NCI-H1930 (cell line): ENCODE data around the gene NUBP2.

Experiments used
- DNase-seq, 2 experiments: peaks; one replicate each; lab custom pipeline; 2025; lab: John Stamatoyannopoulos, UW

The NUBP2 gene

GRCh38 chr16:1809281-1809801 lies 26.6 kb downstream of the NUBP2 start:
- no peak for DNase-seq

DNA sequence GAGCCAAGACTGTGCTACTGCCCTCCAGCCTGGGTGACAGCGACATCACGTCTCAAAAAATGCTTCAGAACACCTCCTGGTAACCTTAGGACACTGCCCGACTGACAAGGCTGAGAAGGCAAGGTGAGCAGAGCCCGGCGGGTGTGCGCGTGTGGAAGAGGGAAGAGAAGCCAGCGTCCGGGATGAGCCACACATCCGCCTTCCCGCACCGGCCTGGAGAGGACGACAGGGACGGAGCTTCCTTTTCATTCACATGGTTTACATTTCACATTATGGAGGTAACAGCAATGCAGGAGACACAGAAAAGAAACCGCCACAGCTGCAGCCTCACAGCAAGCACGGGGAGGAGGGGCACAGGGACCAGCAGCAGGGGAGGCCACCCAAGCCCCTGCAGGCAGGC lies 27.3 kb downstream of the NUBP2 start:
- no peak for DNase-seq

DNA sequence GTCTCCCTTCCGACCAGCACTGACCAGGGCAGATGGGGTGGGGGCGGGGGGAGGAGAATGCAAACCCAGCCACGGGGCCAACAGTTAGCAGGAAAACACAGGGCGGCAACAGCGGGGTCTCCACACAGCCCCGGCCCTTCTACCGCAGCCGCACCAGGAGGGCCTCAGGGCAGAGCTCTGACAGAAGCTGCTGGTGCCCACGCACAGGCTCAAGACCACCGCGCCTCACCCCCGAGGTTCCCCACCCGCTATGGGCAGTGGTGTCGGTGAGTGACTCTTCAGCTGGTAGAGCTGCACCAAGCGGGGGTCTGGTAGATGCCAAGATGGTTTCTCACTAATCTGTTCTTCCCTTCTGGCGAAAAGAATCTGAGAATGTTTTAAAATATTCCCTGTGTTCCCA lies 27.8 kb downstream of the NUBP2 start:
- DNase-seq = no peak

GRCh38 chr16:1812732-1813163 lies 30.0 kb downstream of the NUBP2 start:
- DNase-seq = peak; percentile 34 to 47

GRCh38 chr16:1815461-1815860 lies 32.7 kb downstream of the NUBP2 start:
- no peak for DNase-seq

GRCh38 chr16:1816396-1817275 lies 33.9 kb downstream of the NUBP2 start:
- DNase-seq = no peak

DNA sequence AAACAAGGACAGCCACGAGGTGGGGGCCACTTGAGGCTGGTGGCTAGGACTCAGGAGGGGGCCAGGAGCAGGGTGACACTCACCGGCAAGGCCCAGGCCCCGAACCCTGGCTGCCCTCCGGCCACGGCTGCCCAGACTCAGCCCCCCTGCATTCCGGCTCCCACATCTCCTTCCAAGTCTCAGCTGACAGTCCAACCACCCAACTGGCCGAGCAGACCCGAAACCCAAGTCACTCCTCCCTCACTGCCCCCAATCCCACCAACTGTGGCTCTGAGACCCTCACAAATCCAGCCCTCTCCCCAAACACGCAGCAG lies 34.5 kb downstream of the NUBP2 start:
- no peak for DNase-seq

- DNase-seq = no peak
These were observed 35.0 kb downstream of the NUBP2 start for GRCh38 chr16:1817716-1818115.

DNA sequence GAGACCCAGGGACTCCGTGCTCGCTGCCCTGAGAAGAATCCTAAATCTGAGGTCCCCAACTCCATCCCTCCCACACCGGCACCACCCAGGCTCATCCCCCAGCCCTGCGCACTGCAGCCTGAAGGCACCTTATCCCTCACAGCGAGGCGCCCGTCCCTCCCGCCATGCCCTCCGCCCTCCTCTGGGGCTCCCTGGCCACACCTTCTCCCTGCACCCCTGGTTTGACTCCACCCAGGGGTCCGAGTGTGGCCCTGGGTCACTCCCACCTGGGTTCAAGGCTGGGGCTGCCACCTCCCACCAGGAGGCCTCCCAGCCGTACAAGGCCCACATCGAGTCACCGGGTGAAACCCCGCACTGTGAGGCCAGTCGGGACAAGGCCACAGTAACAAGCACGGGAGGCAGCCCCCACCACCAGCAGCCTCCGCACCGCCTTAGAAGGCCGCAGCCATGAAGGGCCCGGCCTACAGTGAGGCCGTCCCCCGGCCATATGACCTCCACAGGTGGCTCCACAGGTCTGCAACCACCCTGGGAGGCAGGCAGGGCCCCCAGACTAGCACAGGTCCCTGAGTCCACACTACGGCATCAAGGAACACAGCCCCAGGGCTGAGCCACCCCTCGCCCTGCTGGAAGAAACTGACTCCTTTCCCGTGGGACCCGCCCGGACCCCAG lies 35.6 kb downstream of the NUBP2 start:
- DNase-seq = no peak

DNA sequence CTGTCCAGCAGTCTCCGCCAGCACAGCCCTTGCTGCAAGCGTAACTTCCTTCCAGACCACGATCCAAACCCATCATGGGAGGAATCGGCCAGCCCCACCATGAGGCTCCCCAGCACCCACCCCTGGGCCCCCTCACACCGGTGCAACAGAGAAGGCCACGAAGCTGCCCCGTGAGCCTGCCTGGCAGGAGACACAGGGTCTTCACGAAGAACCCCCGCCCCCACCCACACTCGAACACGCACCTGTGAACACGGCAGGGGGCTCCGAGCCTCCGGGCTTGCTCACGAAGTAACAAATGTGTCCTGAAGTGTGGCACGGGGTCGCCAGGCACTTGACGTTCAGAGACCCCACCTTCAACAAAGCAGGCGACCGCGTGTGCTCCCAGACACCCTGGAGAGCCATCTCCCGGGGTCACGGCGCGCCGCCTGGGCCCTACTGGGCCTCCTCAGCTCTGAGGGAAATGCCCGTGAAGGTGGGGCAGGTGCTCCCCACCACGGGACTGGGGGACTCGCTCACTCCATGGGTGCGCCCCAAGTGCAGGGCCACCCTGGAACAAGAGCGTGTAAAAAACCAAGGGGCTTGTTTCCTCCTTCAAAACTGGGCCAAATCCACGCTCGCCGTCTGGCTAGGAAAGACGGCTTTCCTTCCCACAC lies 36.2 kb downstream of the NUBP2 start:
- no peak for DNase-seq

- DNase-seq = no peak
These were observed 36.9 kb downstream of the NUBP2 start for GRCh38 chr16:1819611-1820010.

DNA sequence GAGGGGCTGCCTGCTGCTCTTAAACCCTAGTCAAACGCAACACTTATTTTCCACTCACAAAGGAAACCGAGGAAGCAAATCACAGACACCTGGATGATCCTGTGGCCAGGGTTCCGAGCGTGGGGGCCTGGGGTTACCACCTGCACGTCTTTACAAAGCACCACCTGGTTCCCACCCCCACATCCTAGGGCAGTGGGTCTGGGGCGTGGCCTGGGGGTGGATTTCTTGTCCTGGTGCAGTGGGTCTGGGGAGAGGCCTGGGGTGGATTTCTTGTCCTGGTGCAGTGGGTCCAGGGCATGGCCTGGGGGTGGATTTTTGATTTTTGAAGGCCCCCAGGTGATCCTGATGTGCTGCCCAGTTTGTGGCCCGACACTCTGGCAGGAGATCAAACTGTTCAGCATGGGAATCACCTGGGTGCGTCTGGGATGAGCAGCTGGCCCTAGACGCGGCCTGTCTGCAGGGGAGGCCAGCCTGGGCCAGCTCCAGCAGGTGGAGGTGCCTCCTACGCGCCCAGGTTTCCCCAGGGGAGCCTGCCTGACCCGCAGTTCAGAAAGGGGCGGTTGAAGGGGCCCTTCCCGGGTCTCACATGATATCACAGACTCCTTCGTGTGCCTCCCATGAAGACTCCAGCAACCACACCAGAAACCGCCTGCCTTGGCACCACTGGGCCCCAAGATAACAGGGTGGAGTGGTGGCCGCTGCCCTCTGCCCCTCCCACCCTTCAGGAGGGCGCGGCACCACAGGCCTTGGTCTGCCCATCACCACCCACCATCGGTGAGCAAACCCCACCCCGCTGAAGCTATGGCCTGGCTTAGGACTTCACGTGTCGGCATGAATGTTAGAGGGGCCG lies 37.6 kb downstream of the NUBP2 start:
- no peak for DNase-seq

- no peak for DNase-seq
These were observed 38.2 kb downstream of the NUBP2 start for GRCh38 chr16:1820946-1821290.

DNA sequence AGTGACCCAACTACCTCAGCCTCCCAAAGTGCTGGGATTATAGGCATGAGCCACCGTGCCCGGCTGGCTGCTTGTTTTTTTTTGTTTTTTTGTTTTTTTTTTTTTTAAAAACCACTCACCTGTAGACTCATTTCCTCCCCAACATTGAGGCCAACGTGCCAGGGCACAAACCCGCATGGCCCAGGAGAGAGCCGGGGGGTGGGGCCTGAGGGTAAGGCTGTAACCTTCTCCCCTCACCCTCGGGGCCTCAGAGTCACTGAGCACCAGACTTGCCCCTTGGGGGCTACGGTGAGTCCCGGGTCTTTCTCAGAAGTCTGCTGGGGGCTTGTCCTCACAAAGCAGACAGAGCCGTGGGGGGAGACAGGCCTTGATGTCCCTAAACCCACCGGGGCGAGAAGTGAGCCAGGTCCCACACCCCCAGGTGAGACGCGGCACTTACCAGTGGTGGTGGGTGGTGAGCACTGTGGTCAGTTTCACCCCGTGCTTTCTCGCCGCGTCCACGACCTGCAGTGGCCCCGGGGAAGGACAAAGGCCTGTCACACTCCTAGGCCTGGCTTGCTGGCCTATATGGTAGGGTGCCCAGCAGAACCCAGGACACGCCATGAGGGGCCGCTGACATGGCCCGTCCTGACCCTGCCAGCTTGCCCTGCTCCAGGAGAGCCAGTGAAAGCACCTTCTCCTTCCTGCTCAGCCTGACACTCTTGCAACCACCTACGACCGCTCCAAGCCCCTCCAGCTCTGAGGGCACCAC lies 39.3 kb downstream of the NUBP2 start:
- DNase-seq = no peak

GRCh38 chr16:1822801-1823200 lies 40.0 kb downstream of the NUBP2 start:
- DNase-seq = no peak

DNA sequence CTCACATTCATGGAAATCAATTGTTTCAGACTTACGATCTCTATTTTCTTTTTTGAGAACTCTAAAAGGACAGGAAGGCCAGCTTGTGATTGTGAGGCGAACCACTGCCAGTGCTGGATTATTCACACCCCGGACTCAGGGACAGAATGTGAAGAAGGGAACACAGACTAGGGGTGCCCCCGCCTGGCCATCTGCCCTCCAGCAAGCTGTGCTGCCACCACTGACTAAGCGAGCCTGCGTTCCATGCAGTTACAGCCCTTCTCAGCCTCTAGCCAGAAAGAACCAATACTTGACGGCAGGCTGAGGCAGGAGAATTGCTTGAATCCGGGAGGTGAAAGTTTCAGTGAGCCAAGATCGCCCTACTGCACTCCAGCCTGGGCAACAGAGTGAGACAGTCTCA lies 41.1 kb downstream of the NUBP2 start:
- DNase-seq = no peak

GRCh38 chr16:1825381-1825863 lies 42.7 kb downstream of the NUBP2 start:
- DNase-seq = no peak

DNA sequence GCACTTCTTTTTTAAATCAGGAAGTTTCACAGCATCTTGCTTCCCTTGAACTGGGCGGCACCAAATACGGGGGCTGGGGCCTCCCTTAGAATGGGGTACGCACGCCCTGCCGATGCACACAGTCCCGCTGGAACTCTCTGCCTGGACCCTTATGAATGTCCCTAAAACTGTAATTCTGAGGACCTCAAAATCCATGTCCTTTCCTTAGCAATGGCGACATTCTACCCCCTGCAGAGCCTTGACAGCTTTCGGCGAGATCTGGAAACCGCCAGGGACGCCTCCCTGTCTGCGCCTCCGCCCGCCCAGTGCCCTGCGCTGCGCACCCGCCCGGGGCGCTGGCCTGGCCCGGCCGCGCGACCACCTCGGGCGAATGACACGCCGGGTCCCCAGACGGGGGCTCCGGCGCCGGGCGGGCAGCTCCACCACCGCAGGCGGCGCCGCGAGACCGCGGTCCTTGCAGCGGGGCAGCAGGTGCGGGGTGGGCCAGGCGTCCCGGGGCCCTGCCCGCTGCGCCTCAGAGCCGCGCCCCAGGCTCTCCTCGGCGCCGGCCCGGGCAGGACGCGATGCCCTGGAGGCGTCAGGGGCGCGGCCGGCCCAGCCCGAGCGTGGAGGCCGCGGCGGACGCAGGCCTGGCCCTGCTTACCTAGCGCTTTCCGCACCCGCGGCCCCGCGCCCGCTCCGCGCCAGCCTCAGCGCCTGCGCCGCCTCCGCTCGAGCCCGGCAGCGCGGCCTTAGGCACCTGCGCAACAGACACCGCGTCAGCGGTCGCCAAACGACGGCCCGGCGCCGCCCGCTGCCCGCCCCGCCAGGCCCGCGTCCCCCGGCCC lies 43.3 kb downstream of the NUBP2 start:
- DNase-seq = peak; percentile 61 to 73

GRCh38 chr16:1826691-1827573 lies 44.2 kb downstream of the NUBP2 start, which contains the start of the genes FAHD1 and HAGH:
TSS of gene FAHD1 (plus strand) at chr16:1827206. CDS start at chr16:1827239, 33 bp downstream.
TSS of gene HAGH (minus strand) at chr16:1826825. CDS start at chr16:1826787, 38 bp downstream.
- peak; percentile 90 to 93 for DNase-seq
